PFSK-1 (cell line): Measurements from ENCODE around the gene TBC1D16.

ENCODE experiments used
- FOXP2 ChIP-seq: optimal IDR thresholded peaks from 2 replicates; pipeline ENCODE3; 2011; ENCODE audit warnings: borderline replicate concordance, control low read depth, inconsistent platforms; ENCODE audit not compliant: insufficient read depth; ENCODE audit errors: extremely low read length, extremely low read depth
- POLR2AphosphoS5 ChIP-seq: IDR thresholded peaks from 2 replicates; pipeline ENCODE4 v1.6.1; 2012; ENCODE audit warnings: low read depth, mild to moderate bottlenecking, control low read depth, low read length, moderate library complexity
- SIN3A ChIP-seq: IDR thresholded peaks from 2 replicates; pipeline ENCODE4 v1.6.1; 2012; ENCODE audit warnings: mild to moderate bottlenecking, low read length, moderate library complexity, borderline replicate concordance; ENCODE audit not compliant: insufficient read depth
- TAF1 ChIP-seq: IDR thresholded peaks from 2 replicates; pipeline ENCODE4 v1.6.1; 2012; ENCODE audit warnings: low read length, control low read depth, borderline replicate concordance; ENCODE audit not compliant: insufficient read depth
- TF ChIP-seq, protein P1 (sequence below), 2 experiments: IDR thresholded peaks; 2 replicates each; pipeline versions ENCODE4 v1.6.1 to v1.8.0; 2011 to 2012; ENCODE audit warnings: low read depth in 2 of 2, low read length in 2 of 2, control low read depth in 1 of 2, inconsistent platforms in 1 of 2, mild to moderate bottlenecking in 1 of 2, moderate library complexity in 1 of 2; ENCODE audit not compliant: insufficient read depth in 1 of 2

DNA sequence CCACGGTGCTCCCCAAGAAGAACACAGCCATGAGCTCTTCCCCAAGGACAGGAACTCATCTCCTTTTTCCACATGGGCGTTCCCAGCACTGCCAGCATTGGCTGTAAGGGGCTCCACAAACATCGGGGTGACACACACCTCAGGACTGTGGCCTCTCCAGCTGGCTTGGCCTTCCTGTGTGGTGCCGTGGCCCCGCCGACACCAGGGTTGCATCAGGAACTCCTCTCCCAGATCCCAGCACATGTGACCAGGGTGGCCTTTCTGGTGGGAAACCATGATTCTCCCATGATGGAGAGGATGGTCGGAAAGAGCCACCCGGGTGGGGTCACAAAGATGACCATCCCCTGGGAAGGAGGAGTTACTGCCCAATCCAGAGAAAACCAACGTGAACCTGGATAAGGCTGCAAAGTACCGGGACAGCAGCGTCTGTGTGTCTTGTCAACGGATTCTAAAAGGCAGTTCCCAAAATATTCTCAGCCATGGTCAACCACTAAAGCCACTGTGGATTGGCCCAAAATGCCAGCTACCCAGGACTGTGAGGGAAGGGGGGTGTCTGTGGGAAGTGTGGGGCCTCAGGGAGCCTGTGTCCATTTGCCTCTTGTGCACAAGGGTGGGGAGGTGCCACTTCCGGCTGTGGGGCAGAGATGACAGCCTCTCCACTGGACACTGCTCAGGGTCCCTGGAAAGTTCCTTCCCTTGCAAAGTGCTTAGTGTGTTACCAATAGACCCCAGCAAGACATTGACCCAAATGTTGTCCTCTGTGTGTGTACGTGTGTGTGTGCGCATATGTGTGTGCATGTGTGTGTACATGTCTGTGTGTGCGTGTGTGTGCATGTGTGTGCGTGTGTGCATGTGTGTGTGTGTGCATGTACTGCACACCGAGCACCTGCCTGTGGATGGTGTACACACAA is 118.4 kb downstream of the TBC1D16 start:
- TF ChIP-seq, protein P1, sequence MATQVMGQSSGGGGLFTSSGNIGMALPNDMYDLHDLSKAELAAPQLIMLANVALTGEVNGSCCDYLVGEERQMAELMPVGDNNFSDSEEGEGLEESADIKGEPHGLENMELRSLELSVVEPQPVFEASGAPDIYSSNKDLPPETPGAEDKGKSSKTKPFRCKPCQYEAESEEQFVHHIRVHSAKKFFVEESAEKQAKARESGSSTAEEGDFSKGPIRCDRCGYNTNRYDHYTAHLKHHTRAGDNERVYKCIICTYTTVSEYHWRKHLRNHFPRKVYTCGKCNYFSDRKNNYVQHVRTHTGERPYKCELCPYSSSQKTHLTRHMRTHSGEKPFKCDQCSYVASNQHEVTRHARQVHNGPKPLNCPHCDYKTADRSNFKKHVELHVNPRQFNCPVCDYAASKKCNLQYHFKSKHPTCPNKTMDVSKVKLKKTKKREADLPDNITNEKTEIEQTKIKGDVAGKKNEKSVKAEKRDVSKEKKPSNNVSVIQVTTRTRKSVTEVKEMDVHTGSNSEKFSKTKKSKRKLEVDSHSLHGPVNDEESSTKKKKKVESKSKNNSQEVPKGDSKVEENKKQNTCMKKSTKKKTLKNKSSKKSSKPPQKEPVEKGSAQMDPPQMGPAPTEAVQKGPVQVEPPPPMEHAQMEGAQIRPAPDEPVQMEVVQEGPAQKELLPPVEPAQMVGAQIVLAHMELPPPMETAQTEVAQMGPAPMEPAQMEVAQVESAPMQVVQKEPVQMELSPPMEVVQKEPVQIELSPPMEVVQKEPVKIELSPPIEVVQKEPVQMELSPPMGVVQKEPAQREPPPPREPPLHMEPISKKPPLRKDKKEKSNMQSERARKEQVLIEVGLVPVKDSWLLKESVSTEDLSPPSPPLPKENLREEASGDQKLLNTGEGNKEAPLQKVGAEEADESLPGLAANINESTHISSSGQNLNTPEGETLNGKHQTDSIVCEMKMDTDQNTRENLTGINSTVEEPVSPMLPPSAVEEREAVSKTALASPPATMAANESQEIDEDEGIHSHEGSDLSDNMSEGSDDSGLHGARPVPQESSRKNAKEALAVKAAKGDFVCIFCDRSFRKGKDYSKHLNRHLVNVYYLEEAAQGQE (IDR thresholded peaks at IDR 0.05; ENCODE audit: insufficient read depth in 1 of 2, low read depth in 2 of 2, low read length in 2 of 2) = no peak
- TF ChIP-seq POLR2AphosphoS5 (no peak), TAF1 (no peak), SIN3A (no peak), FOXP2 (no peak)
